GM20000 (cell line): ENCODE measurements around the gene TIMM13.

ENCODE experiments used
- DNase-seq: peaks from one replicate; pipeline ENCODE4 v3.0.0; 2012; ENCODE audit warnings: low spot score
- TF ChIP-seq, protein P1 (sequence below): IDR thresholded peaks from 2 replicates; pipeline ENCODE4 v1.5.1; 2012; ENCODE audit warnings: mild to moderate bottlenecking, control low read depth; ENCODE audit errors: extremely low read depth, missing control alignments

Gene TIMM13

GRCh38 chr19:2426611-2427428, 566 bp downstream of the TIMM13 start:
- peak; percentile 87 for DNase-seq
- TF ChIP-seq, protein P1, sequence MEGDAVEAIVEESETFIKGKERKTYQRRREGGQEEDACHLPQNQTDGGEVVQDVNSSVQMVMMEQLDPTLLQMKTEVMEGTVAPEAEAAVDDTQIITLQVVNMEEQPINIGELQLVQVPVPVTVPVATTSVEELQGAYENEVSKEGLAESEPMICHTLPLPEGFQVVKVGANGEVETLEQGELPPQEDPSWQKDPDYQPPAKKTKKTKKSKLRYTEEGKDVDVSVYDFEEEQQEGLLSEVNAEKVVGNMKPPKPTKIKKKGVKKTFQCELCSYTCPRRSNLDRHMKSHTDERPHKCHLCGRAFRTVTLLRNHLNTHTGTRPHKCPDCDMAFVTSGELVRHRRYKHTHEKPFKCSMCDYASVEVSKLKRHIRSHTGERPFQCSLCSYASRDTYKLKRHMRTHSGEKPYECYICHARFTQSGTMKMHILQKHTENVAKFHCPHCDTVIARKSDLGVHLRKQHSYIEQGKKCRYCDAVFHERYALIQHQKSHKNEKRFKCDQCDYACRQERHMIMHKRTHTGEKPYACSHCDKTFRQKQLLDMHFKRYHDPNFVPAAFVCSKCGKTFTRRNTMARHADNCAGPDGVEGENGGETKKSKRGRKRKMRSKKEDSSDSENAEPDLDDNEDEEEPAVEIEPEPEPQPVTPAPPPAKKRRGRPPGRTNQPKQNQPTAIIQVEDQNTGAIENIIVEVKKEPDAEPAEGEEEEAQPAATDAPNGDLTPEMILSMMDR = no peak

DNA sequence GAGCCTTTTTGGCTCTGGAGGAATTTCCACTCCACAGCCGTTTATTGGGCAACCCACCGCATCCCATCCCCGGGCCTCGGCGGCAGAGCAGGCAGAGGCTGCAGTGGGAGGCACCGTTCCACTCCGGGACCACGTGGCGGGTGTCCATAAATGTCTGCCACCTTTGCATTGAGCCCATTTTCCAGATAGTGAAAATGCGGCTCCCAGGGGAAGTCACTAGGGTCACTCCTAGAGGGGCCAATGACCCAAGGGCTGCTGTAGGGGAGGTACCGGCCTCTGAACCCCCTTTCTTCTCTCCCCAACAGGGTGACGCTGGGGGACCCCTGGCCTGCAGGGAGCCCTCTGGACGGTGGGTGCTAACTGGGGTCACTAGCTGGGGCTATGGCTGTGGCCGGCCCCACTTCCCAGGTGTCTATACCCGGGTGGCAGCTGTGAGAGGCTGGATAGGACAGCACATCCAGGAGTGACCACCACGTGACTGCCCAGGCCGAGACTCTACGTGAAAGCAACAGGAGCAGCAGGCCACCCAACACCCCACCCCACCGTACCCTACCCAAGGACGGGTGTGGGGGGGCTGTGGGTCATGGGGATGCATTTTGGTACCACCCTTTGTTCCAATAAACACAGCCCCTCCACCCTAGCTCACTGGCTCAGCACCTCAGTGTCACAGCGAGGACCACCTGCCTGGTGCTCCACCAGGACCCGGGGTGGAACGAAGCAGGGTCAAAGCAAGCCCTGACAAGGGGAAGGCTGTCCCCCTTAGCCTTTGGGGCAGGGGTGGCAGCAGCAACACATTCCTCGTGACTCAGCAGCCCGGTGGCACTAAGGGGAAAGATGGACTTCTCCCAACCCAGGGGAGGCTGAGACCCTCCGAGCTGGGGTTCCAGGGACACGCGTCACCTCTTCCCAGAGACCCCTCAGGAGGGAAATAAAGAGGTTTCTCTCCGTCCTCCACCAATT, 1.5 kb downstream of the TIMM13 start:
- no peak for DNase-seq
- TF ChIP-seq, protein P1 = no peak

GRCh38 chr19:2424686-2425621, 2.4 kb downstream of the TIMM13 start:
- TF ChIP-seq, protein P1 = no peak
- DNase-seq = no peak

DNA sequence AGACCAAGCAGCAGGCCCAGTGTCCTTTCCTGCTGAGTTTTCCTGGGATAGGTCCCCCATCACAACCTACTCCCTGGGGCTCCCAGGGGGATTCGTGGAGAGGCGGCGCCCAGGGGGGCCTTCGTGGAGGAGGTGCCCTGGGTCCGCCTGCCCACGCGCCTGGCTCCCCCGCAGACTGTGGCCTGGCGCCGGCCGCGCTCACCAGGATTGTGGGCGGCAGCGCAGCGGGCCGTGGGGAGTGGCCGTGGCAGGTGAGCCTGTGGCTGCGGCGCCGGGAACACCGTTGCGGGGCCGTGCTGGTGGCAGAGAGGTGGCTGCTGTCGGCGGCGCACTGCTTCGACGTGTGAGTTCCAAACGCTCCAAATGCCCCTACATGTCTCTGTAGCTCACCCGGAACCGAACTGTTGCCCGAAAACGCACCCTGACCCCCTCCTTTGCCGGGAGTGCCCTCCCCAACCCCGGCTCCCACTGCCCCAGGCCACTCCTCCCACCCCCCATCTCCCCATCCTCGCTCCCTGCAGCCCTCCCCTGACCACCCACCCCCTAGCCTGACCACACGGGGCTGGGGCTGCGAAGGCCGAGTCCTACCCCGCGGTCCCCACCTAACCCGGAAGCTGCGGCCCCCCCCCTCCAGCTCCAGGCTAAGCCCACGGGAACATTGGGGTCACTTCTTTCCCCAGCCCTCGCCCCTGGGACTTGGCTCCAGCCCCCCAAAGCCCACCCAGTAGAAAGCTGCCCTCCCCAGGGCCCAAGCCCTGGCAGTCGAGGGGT, 3.3 kb downstream of the TIMM13 start:
- DNase-seq = no peak
- TF ChIP-seq, protein P1 = no peak

GRCh38 chr19:2423071-2423914, 4.1 kb downstream of the TIMM13 start:
- TF ChIP-seq, protein P1 = no peak
- DNase-seq = no peak
